Stimulated activated CD4-positive, alpha-beta T cell treated with anti-CD3 and anti-CD28 coated beads, Interleukin-4, amount 100 ng/mL, for 24 hours (primary cell): ENCODE measurements around the gene CXCL6.

ENCODE experiments used
- DNase-seq: peaks from one replicate; pipeline ENCODE4 v3.0.0-alpha.2; 2020

The CXCL6 gene

DNA sequence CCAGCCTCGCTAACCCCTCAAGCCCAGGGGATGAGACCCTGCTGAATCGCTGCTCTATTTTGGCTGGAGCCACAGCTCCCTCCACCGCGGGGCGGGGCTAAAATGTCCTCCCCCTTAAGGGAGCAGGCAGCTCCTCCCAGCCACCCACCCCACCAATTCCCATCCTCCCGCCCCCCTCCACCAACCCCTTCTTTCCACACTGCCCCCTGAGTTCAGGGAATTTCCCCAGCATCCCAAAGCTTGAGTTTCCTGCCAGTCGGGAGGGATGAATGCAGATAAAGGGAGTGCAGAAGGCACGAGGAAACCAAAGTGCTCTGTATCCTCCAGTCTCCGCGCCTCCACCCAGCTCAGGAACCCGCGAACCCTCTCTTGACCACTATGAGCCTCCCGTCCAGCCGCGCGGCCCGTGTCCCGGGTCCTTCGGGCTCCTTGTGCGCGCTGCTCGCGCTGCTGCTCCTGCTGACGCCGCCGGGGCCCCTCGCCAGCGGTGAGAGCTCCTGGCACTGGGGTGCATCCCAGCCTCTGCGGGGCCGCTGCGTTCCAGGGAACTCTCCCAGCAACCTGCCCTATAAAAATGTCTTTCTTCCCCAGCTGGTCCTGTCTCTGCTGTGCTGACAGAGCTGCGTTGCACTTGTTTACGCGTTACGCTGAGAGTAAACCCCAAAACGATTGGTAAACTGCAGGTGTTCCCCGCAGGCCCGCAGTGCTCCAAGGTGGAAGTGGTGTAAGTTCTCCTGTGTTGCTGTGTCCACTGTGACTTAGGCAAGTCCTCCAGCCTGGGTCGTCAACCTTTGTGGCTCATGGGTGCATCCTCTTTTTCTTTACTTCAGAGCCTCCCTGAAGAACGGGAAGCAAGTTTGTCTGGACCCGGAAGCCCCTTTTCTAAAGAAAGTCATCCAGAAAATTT, at the start of gene CXCL6:
Gene CXCL6 (plus strand): TSS at position 306 of the 907 bp plus-strand sequence. CDS start 73 bp downstream, at position 379.
- DNase-seq: no peak

GRCh38 chr4:73788411-73788810, 48.1 kb upstream of the CXCL6 start:
- no peak for DNase-seq

DNA sequence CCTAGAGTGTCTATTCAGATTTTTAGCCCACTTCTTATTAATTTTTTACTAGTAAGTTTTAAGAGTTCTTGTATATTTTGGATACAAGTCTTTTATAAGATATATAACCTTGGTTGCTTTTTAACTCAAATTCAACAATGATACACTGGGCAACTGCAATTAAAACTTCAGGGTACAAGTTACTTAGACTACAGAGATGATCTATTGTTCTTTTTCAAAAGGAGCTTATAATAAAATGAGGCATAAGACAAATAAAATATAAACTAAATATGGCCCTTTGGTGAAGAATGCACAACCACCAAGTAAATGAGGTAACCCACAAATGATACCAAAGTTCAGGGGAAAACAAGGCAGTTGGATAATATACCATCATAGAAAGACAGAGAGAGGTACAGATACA, 37.6 kb upstream of the CXCL6 start:
- no peak for DNase-seq

DNA sequence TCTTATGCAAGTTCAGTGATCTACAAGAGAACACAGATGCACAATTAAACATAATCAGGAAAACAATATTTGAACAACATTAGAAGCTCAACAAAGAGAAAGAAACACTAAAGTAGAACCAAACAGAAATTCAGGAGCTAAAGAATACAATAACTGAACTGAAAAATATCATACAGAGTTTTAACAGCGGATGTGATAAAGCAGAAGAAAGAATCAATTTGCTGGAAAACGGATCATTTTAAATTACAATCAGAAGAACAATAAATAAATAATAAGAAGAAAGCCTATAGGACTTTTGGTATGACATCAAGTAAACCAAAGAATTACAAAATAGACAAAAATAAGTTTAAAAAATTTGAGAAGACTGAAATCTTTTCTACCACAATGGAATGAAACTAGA, 36.3 kb upstream of the CXCL6 start:
- no peak for DNase-seq

- DNase-seq: no peak
These were observed 34.8 kb upstream of the CXCL6 start for GRCh38 chr4:73801692-73802091.

GRCh38 chr4:73803213-73803612, 33.3 kb upstream of the CXCL6 start:
- no peak for DNase-seq

GRCh38 chr4:73810191-73810590, 26.3 kb upstream of the CXCL6 start:
- no peak for DNase-seq

- DNase-seq: no peak
These were observed 24.6 kb upstream of the CXCL6 start for GRCh38 chr4:73811841-73812240.

DNA sequence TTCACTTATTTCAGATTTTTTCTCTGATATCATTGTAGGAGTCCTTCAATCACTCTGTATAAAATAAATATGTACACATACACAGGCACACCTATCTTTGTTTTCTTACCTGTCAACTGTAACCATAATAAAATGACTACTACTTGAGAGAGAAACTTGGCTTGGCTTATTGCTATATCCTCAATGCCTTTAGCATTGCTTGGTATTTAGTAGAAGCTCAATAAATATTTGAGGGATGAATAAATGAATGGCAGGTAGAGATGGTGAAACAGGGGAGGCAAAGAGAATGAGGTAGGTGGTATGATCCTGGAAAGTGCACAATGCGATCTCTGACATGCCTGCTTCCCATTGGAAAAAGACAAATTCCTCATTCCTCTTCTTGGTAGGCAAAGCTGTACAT, 21.8 kb upstream of the CXCL6 start:
- DNase-seq: no peak

GRCh38 chr4:73815145-73815544, 21.3 kb upstream of the CXCL6 start:
- DNase-seq: no peak

- no peak for DNase-seq
These were observed 19.7 kb upstream of the CXCL6 start for GRCh38 chr4:73816814-73817213.

DNA sequence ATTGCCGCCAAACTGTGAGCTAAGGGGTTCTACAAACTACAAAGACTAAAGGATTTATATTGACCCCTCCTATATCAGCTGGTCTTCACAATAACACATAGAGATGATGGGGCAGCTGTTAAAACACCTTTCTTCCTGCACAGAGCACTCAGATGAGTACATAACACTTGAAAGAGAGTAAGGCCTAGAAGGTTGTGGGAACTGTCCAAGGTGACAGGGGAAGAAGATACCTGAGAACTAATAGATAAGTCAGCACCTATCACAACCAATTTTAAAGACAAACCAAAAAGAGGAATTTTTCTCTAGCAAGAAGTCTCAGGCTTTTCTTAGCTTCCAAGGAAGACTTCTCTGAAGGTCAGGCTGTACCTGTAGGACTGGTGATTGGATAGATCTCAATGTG, 19.1 kb upstream of the CXCL6 start:
- DNase-seq: no peak

- DNase-seq: no peak
These were observed 15.2 kb upstream of the CXCL6 start for GRCh38 chr4:73821325-73821724.

DNA sequence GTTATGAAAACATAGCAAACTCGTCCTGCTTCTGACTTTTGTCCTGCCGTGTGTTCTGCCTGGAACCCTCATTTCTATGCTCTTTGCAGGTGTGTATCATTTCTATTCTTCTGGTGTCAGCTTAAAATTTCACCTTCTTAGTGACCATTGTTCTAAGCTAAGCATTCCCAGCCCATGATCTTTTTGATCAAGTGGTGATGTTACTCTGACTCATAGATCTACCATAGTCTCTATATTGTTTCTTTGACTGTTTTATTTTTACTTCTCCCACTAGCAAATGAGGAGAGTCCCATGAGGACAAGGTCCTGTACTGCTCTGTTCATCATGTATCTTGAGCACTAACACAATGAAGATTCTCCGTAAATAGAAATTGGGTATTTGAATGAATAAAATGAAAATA, 14.1 kb upstream of the CXCL6 start:
- DNase-seq: no peak

- DNase-seq: no peak
These were observed 13.5 kb upstream of the CXCL6 start for GRCh38 chr4:73822812-73823504.

DNA sequence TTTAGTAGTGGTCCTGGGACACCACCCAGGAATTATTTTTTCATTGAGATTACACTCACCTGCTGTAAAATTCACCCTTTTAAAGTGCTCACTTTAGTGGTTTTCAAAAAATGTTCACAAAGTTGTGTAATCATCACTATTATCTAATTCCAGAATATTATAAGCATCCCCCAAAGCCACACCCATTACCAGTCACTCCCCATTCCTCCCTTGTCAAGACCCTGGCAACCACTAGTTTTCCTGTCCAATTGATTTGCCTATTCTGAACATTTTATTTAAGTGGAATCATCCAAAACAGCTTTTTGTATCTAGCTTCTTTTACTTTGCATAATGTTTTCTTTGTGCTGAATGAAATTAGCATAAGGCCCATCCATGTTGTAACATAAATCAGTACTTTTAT, 12.7 kb upstream of the CXCL6 start:
- no peak for DNase-seq

- DNase-seq: no peak
These were observed 7.5 kb upstream of the CXCL6 start for GRCh38 chr4:73828956-73829355.

GRCh38 chr4:73831569-73831968, 4.9 kb upstream of the CXCL6 start:
- no peak for DNase-seq

GRCh38 chr4:73832651-73833237, 3.7 kb upstream of the CXCL6 start:
- DNase-seq: no peak

DNA sequence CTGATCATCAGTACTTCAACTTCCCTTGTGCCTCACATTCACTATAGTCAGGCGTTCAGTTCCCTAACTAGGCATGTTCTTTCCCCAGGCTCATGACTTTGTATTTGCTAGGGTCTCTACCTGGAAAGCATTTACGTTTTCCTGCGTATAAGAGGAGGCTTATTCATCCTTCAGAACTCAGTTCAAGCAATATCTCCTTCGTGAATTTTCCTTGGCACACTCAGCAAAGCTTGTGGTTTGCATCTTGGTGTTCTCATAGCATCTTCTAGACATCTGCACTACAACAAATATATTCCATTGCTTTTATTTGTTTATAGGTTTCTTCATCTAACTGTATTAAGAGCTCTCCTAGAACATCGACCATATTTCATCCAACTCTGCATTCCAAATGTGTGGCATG, 2.6 kb downstream of the CXCL6 start:
- no peak for DNase-seq

GRCh38 chr4:73839715-73840114, 3.2 kb downstream of the CXCL6 start:
- DNase-seq: no peak

- no peak for DNase-seq
These were observed 4.9 kb downstream of the CXCL6 start for GRCh38 chr4:73841243-73841925.

DNA sequence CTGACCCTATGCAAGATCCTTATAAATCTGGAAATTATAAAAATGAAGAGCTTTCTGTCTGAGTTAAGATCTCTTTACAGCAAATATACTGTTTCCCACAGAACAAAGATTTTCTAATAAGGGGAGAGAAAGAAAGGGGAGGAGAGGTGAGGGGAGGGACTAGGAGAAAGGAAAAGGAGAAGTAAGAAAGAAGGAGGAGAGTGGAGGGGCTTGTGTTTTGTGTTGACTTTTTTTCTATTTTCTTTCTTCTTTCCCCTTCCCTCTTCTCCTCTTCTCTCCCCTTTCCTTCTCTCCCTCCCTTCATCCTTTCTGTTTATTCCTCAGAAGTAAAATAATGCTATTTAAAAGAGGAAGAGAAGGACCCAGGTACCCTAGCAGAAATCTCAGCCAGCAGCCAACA, 6.2 kb downstream of the CXCL6 start:
- DNase-seq: no peak
